HepG2 (cell line): Measurements from ENCODE around the gene CA9. TPM values are rescaled to one million over a fixed set of nuclear protein-coding genes. Genes with fewer than 3 reads are reported as not detected.

ENCODE experiments used
- BHLHE40 ChIP-seq: IDR thresholded peaks from 2 replicates; pipeline ENCODE4 v1.6.1; 2011; ENCODE audit warnings: low read length, improper control_type of control experiment
- CREB1 ChIP-seq, 2 experiments: fragments of 450-650 bp in 1 of 2; IDR thresholded peaks; 2 replicates each; pipeline ENCODE4 v1.6.1; 2016 to 2017; ENCODE audit warnings: control low read depth in 1 of 2, mild to moderate bottlenecking in 1 of 2, missing compliant biosample characterization in 1 of 2, missing genetic modification characterization in 1 of 2
- ETV6 ChIP-seq: sonication (generic); formaldehyde crosslinking; conservative IDR thresholded peaks from 2 replicates; pipeline ENCODE4 v1.4.0; 2020; ENCODE audit warnings: missing genetic modification reagents
- FOXA3 ChIP-seq: IDR thresholded peaks from 2 replicates; pipeline ENCODE4 v1.6.1; 2016; ENCODE audit warnings: missing genetic modification reagents, missing compliant biosample characterization
- HNF4A ChIP-seq: sonication (generic); formaldehyde crosslinking; IDR thresholded peaks from 2 replicates; pipeline ENCODE4 v1.4.0; 2020; ENCODE audit warnings: missing genetic modification reagents
- HOXD1 ChIP-seq: sonication (generic); formaldehyde crosslinking; IDR thresholded peaks from 2 replicates; pipeline ENCODE4 v1.5.0; 2020; ENCODE audit warnings: missing genetic modification reagents
- MED13 ChIP-seq: sonication (generic); formaldehyde crosslinking; IDR thresholded peaks from 2 replicates; pipeline ENCODE4 v1.5.0; 2020; ENCODE audit warnings: missing genetic modification reagents
- MIXL1 ChIP-seq: IDR thresholded peaks from 2 replicates; pipeline ENCODE4 v1.6.1; 2016
- MXD4 ChIP-seq: IDR thresholded peaks from 2 replicates; pipeline ENCODE4 v1.6.1; 2016; ENCODE audit warnings: mild to moderate bottlenecking, missing biosample characterization, missing genetic modification reagents
- NAIF1 ChIP-seq: sonication (generic); formaldehyde crosslinking; IDR thresholded peaks from 2 replicates; pipeline ENCODE4 v1.5.0; 2020; ENCODE audit warnings: mild to moderate bottlenecking, missing genetic modification reagents, borderline replicate concordance
- NFRKB ChIP-seq: fragments of 450-650 bp; IDR thresholded peaks from 2 replicates; pipeline ENCODE4 v1.6.1; 2017
- PHF8 ChIP-seq: sonication (generic); formaldehyde crosslinking; IDR thresholded peaks from 2 replicates; pipeline ENCODE4 v1.5.0; 2020; ENCODE audit warnings: missing genetic modification reagents
- SAP130 ChIP-seq: IDR thresholded peaks from 2 replicates; pipeline ENCODE4 v1.6.1; 2016; ENCODE audit warnings: low read depth
- SIN3B ChIP-seq: fragments of 150-350 bp; IDR thresholded peaks from 2 replicates; pipeline ENCODE4 v1.6.1; 2014; ENCODE audit warnings: low read length
- ZBTB26 ChIP-seq: IDR thresholded peaks from 2 replicates; pipeline ENCODE4 v1.6.1; 2016; ENCODE audit warnings: missing compliant biosample characterization, missing genetic modification reagents, borderline replicate concordance
- ZBTB38 ChIP-seq: sonication (generic); formaldehyde crosslinking; IDR thresholded peaks from 2 replicates; pipeline ENCODE4 v1.5.1; 2020; ENCODE audit warnings: mild to moderate bottlenecking, missing genetic modification reagents
- ZFP82 ChIP-seq: sonication (generic); formaldehyde crosslinking; IDR thresholded peaks from 2 replicates; pipeline ENCODE4 v1.5.1; 2020; ENCODE audit warnings: mild to moderate bottlenecking, missing genetic modification reagents, borderline replicate concordance
- ZNF143 ChIP-seq: sonication (generic); formaldehyde crosslinking; IDR thresholded peaks from 2 replicates; pipeline ENCODE4 v1.4.0; 2020; ENCODE audit warnings: missing genetic modification reagents
- ZNF343 ChIP-seq: sonication (generic); formaldehyde crosslinking; IDR thresholded peaks from 2 replicates; pipeline ENCODE4 v1.4.0; 2020; ENCODE audit warnings: mild to moderate bottlenecking, missing genetic modification reagents
- ZNF644 ChIP-seq: IDR thresholded peaks from 2 replicates; pipeline ENCODE4 v1.6.1; 2016; ENCODE audit warnings: low read depth
- ZNF777 ChIP-seq: sonication (generic); formaldehyde crosslinking; IDR thresholded peaks from 2 replicates; pipeline ENCODE4 v1.4.0; 2020; ENCODE audit warnings: missing genetic modification reagents
- polyA plus RNA-seq, 8 experiments: library from polyadenylated mRNA; depleted of rRNA in 3 of 8; stranded (reverse) in 7 of 8; unstranded in 1 of 8; fragments of >200 nt; fragmentation: Illumina TruSeq in 4 of 8; extraction: Trizol in 4 of 8; gene quantifications; 2 replicates each; pipeline versions ENCODE4 v1.2.1 to v1.2.3, GENCODE V29; 2011 to 2016; ENCODE audit warnings: low read depth in 4 of 8, missing spikeins in 1 of 8, mixed read lengths in 1 of 8; ENCODE audit not compliant: insufficient read depth in 1 of 8
- total RNA-seq, 5 experiments: library from RNA; depleted of rRNA; stranded (reverse); fragments of >200 nt; fragmentation: Illumina TruSeq; extraction: Trizol; gene quantifications; 2 replicates each; pipeline ENCODE4 v1.2.3, GENCODE V29; 2016; ENCODE audit warnings: low read depth in 1 of 5
- TF ChIP-seq, protein P1 (sequence below): sonication (generic); formaldehyde crosslinking; IDR thresholded peaks from 2 replicates; pipeline ENCODE4 v1.5.0; 2020; ENCODE audit warnings: missing genetic modification reagents, mild to moderate bottlenecking, borderline replicate concordance
- TF ChIP-seq, protein P2 (sequence below): sonication (generic); formaldehyde crosslinking; IDR thresholded peaks from 2 replicates; pipeline ENCODE4 v1.8.1; 2022; ENCODE audit warnings: mild to moderate bottlenecking, missing genetic modification reagents
- TF ChIP-seq, protein P3 (sequence below): sonication (generic); formaldehyde crosslinking; conservative IDR thresholded peaks from 2 replicates; pipeline ENCODE4 v1.8.1; 2023; ENCODE audit warnings: missing genetic modification reagents

Gene CA9
- total and polyA plus RNA-seq, 2 of the 13 experiments (the other 11 are each of a cell fraction or from before 2014, with no cell fraction given) = 0.13 to 152 TPM

DNA sequence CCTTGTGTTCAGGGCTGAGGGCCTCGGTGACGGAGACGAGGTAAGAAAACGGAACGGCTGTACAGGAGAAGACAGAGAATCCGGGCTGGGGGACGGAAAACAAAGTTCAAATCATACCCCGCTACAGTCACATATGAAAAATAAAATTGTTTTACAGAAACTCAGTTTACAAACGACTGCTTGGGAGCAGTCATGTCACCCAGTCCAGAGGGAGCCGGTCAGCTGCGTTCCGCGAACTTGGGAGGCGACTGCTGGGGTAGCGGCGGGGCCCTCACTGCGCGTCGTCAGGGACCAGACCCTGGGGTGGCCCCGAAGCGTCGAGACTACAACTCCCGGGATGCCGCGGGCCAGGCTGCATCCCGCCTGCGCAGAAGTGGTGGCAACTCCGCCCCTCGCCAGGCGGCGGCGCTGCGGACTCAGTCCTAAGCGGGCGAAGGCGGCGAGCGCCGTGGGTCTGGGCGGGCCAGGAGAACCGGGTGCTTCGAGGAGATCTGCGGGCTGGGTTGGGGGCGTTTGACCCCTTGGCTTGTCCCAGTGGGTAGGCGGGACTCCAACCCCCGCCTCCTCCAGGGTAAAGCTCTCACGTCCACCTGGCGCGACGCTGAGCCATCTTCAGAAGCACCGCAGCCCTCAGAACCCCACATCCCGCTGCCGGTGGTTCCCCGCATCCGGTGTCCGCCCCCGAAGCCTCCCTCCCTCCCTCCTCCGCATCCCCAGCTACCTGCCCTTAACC lies 27.0 kb upstream of the CA9 start (continued):
- TF ChIP-seq, protein P1, sequence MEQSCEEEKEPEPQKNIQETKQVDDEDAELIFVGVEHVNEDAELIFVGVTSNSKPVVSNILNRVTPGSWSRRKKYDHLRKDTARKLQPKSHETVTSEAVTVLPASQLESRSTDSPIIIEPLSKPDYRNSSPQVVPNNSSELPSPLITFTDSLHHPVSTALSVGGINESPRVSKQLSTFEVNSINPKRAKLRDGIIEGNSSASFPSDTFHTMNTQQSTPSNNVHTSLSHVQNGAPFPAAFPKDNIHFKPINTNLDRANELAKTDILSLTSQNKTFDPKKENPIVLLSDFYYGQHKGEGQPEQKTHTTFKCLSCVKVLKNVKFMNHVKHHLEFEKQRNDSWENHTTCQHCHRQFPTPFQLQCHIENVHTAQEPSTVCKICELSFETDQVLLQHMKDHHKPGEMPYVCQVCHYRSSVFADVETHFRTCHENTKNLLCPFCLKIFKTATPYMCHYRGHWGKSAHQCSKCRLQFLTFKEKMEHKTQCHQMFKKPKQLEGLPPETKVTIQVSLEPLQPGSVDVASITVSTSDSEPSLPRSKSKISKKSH (CRISPR knock-in tag) = peak; percentile 14; the same call in 1 of the 2 replicates
- peak; percentile 50; the same call in 1 of the 2 replicates for TF ChIP-seq ZBTB38 (CRISPR knock-in tag)
- no peak; the same call in 1 of the 2 replicates for TF ChIP-seq FOXA3
- TF ChIP-seq MIXL1 (CRISPR knock-in tag) = 0 out of 2 replicates have a peak, but pooled peaks have one; percentile 19
- TF ChIP-seq SAP130 = peak; percentile 68; the same call in 1 of the 2 replicates
- TF ChIP-seq, protein P2, sequence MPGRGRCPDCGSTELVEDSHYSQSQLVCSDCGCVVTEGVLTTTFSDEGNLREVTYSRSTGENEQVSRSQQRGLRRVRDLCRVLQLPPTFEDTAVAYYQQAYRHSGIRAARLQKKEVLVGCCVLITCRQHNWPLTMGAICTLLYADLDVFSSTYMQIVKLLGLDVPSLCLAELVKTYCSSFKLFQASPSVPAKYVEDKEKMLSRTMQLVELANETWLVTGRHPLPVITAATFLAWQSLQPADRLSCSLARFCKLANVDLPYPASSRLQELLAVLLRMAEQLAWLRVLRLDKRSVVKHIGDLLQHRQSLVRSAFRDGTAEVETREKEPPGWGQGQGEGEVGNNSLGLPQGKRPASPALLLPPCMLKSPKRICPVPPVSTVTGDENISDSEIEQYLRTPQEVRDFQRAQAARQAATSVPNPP (CRISPR knock-in tag) = peak; percentile 50; the same call in 1 of the 2 replicates
- peak; percentile 39; the same call in 1 of the 2 replicates for TF ChIP-seq HNF4A (CRISPR knock-in tag)
- 0 out of 2 replicates have a peak, but pooled peaks have one; percentile 14 for TF ChIP-seq SIN3B
- peak; percentile 97 for TF ChIP-seq ZNF143 (CRISPR knock-in tag)
- TF ChIP-seq CREB1 (IDR thresholded peaks at IDR 0.05) = 0 out of 2 replicates have a peak, but pooled peaks have one; percentile 52
- TF ChIP-seq CREB1 (CRISPR knock-in tag; IDR thresholded peaks at IDR 0.05) = peak; percentile 56; the same call in 1 of the 2 replicates
- no peak for TF ChIP-seq ETV6 (CRISPR knock-in tag)
- TF ChIP-seq BHLHE40 = no peak
- TF ChIP-seq ZNF644 (CRISPR knock-in tag) = no peak
- TF ChIP-seq HOXD1 (CRISPR knock-in tag) = peak; percentile 46; the same call in 1 of the 2 replicates
- TF ChIP-seq NFRKB = no peak
- TF ChIP-seq ZFP82 (CRISPR knock-in tag) = no peak; the same call in 1 of the 2 replicates
- TF ChIP-seq PHF8 = peak; percentile 85
- TF ChIP-seq, protein P3, sequence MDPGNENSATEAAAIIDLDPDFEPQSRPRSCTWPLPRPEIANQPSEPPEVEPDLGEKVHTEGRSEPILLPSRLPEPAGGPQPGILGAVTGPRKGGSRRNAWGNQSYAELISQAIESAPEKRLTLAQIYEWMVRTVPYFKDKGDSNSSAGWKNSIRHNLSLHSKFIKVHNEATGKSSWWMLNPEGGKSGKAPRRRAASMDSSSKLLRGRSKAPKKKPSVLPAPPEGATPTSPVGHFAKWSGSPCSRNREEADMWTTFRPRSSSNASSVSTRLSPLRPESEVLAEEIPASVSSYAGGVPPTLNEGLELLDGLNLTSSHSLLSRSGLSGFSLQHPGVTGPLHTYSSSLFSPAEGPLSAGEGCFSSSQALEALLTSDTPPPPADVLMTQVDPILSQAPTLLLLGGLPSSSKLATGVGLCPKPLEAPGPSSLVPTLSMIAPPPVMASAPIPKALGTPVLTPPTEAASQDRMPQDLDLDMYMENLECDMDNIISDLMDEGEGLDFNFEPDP (CRISPR knock-in tag) = 0 out of 2 replicates have a peak, but pooled peaks have one; percentile 0
- TF ChIP-seq ZNF343 = no peak
- peak; percentile 64; the same call in 1 of the 2 replicates for TF ChIP-seq NAIF1
- TF ChIP-seq MXD4 (CRISPR knock-in tag) = peak; percentile 20; the same call in 1 of the 2 replicates
- peak; percentile 65; the same call in 1 of the 2 replicates for TF ChIP-seq ZNF777
- peak; percentile 66; the same call in 1 of the 2 replicates for TF ChIP-seq ZBTB26 (CRISPR knock-in tag)
- TF ChIP-seq MED13 = 0 out of 2 replicates have a peak, but pooled peaks have one; percentile 29
